ENCODE data around the gene RABL2B.

- TF ChIP-seq CTCF (conservative IDR thresholded peaks at IDR 0.05; ENCODE audit: low read depth, low read length) (no peak), EZH2phosphoT487 (IDR thresholded peaks at IDR 0.05; ENCODE audit: borderline replicate concordance, low read length) (no peak), EZH2 (IDR thresholded peaks at IDR 0.05; ENCODE audit: low read length, unreplicated experiment) (no peak)
These were observed 50.8 kb downstream of the RABL2B start for GRCh38 chr22:50732681-50733080.
